Stimulated activated CD4-positive, alpha-beta T cell treated with anti-CD3 and anti-CD28 coated beads, Interleukin-1b, Interleukin-23, amount 100 ng/mL, for 1 hour (primary cell): Measurements from ENCODE around the gene EVX1.

Experiments used
- DNase-seq, 2 donors: peaks; one replicate each; pipeline ENCODE4 v3.0.0-alpha.2; 2020; ENCODE audit warnings: low read depth in 2 of 2

The EVX1 gene

DNA sequence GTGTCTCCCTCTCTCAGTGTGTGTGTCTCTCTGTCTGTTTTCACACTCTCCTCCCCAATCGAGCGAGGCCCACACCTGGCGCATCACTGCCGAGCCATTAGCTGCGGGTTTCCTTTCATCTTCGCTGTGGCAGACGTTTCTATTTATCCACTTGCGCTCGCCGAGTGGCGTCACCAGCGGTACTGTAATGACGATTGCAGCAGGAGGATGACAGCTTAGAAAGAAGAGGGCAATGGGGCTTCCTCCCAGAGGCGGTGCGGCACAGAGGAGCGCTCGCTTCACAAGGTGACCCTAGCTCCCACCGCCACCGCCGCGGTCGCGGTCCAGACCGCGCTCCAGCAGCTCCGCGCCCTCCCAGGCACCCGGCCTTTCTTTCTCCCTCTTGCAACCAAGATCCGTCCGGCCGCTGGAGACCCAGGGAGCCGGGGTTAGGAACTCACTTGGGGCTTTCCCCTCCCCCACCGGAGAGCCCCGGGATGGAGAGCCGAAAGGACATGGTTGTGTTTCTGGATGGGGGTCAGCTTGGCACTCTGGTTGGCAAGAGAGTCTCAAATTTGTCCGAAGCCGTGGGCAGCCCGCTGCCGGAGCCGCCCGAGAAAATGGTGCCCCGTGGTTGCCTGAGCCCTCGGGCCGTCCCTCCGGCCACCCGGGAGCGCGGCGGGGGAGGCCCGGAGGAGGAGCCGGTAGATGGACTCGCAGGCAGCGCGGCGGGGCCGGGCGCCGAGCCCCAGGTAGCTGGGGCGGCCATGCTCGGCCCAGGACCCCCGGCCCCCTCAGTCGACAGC is at the start of gene EVX1:
TSS of gene EVX1 (plus strand) at position 248 of the 785 bp plus-strand sequence. CDS start at position 477, 229 bp downstream.
- DNase-seq: no peak

DNA sequence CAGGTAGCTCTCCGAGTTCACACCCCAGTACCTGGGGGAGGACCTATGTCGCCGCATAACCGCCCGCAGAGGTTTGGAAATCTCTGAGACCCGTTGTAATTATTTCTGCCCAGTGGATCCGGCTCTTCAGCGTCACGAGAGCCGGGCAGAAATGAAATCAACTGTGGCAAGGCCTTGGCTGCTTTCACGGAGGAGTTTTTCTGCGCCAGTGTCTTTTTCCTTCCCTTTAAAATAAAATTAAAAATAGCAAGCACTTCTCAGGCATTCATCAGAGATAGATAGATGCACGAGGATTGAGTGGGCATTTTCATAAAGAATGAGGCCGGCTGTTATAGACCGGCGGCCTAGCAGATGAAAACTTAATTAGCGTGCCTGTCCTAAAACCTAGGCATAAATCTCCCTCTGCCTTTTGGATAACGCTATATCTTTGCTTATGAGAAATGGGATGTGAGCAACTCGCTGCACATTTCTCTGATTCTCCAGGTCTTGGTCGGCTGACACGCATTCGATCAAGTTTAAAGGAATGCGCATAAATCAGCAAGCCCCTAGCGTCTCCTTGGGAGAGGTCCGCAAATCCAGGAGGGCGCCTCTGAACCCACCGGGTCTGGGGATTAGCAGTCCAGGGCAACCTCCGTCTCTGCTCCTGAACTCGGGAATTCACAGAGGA is 49.1 kb upstream of the EVX1 start:
- no peak for DNase-seq

DNA sequence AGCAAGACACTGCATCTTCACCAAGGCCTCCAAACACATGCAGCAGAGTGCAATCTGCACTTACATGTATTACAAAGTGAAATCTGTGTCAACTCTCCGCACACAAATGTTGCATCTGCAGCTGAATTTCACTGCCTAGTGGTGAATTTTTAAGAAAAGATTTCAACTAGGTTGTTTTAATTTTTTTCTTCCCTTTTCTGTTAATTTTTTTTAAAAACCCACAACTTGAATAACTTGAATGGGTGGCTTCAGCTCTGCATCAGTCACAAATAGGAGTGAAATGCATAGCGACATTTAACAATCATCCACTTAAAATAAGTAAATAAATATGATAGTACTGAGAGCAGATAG is 48.6 kb upstream of the EVX1 start:
- DNase-seq: no peak

DNA sequence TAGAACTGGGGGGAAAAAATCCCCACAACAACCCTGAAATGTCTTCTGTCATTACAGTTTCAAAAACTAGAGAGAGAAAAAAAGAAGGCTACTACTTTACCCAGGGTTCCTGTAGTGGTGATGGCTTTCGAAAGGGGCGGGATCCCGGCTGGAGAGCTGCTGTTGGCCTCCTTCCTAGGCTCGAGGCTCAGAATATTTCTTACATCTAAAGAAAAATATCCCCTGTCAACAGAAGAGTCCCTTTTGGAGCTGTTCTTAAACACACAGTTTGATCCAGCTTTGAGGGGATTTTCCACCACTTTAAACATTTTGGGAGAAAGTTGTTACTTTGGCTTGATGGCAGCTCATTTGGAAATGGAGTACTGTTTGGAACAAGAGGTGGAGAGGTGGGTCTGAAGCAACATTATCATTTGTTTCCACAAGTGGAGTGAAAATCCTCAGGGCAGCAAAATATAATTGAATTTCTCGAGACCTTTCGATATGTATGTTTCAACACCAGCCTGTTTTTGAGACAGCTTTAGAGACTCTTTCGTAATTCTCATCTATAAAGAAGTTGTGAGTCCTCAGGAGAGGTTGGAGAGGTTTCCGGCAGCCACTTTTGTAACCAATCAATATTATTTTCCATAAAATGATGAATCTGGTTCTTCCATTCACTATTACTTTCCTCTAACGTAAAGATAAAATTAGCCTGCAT is 47.8 kb upstream of the EVX1 start:
- no peak for DNase-seq

DNA sequence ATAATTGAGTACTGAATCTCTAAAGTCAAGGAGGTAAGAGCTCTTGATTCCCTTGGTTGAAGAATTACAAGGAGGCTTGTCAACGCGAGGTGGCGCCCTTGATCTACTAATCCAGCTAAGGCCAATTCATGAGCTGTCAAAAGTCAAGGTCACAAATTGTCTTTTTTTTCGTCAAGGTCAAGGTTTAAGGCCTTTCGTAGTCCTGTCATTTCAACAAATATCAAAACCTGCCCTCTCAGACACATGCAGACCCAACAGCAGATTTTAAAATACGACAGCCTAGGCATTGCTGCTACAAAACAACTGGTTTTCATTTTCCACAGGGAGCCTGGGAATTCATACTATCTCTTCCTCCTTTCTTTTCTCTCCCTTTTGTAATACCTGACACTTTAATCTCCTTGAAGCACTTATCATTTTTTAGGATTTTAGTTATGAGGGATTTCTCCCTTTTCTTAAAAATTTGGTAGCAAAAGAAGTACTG is 46.3 kb upstream of the EVX1 start:
- peak; percentile 63 to 83 for DNase-seq

DNA sequence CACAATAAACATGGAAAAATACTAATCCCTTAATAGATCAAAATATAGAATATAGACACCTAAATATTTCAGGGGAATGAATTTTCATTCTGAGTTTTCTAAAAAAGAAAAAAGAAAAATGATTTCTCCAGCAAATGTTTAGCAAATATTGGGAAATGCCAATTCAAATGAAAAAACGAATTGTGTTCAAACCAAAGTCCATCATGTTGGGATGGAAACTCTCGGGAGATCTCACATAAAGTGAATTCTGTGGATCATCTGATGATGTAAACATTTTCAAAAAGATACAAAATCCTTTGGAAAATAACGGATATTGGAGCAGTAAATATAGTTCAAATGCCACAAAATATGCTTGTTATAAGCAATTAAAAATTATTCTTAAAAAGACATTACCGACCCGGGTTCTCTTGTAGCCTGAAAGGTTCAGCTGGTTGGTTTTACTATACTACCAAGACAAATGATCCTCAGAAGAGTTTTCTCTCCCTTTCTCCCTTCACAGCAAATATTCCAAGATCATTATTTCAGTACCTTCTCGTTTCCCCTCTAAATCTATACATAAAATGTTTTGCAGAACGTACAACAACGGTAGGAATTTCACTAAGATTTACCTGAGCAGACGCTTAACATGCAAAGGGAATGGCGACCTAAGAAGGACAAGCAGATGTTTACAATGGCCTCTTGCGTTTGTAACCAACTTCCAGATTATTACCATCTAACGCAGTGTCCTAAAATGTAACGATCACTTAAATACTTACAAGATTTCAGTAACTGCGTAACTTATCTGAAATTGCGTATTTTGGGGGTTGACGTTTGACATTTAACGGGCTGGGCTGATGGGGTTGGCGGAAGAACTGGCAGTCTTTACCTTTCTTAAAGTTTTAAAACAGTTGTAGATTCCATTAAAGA is 45.2 kb upstream of the EVX1 start:
- no peak for DNase-seq

DNA sequence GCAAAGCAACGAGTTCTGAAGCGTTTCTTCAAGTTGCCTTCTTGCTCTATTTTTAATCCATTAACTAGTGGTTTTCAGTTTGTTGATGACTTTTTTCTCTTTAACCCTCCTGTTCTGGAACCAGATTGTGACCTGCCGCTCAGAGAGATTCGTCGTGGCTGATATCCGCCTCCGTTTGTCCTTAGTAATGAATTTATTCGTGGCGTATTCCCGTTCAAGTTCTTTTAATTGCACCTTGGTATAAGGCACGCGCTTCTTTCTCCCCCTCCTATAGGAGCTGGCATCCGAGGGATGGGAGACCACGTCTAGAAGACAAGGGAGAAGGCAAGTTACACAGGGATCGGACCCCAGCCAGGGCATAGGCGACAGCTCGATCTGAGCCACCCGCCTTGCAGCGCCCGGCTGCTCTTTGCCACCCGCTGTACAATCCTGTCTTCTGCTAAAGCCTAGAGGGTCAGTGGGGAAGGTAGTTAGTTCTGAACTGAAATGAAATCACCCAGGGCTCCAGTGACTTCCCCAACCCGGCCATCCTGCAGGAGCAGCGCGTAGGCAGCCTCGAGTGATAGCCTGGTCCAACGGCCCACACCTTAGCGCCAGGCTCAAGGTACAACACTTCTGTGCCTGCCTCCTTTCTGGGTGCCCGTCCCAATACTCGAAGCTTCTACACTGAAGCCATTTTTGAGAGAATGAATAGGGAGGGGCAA is 44.3 kb upstream of the EVX1 start:
- no peak for DNase-seq

DNA sequence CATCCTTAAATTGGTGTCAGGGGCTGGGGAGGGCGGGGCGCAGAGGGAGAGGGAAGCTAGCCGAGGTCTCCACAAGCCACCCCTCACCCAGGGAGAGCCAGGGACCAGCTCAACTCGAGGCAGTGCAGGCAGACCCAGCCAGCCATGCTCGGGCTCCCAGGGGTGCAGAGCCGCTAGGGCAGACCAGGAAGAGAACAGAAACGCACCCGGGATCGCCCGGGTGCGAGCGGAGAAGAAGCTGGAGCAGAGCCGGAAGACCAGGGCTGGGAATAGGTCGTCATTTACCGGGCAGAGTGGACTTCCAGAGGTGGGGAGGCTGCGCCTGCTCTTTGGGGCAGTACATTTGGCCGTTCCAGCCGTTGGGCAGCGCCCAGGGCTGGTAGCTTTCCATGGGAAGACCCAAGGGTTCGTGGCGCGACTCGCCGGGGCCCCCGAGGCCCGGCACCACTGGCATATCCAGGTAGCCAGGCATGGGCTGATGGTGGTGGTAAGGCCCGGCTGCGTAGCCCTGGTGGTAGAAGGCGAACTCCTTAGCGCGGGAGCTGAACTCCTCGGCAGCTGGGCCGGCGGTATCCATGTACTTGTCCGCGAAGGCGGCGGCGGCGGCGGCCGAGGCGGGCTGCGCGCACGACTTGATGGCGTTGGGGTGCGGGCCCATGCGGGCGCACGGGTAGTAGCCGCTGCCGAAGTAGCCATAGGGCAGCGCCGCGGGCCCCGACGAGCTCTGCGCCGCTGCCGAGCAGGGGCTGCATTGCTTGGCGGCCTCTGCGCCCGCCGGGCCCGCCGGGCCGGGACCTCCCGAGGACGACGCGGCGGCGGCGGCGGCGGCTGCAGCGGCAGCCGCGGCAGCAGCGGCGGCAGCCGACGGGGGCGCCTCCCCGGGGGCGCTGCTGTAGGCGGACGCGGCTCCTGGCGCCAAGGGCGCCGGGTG is 43.5 kb upstream of the EVX1 start:
- DNase-seq: no peak

DNA sequence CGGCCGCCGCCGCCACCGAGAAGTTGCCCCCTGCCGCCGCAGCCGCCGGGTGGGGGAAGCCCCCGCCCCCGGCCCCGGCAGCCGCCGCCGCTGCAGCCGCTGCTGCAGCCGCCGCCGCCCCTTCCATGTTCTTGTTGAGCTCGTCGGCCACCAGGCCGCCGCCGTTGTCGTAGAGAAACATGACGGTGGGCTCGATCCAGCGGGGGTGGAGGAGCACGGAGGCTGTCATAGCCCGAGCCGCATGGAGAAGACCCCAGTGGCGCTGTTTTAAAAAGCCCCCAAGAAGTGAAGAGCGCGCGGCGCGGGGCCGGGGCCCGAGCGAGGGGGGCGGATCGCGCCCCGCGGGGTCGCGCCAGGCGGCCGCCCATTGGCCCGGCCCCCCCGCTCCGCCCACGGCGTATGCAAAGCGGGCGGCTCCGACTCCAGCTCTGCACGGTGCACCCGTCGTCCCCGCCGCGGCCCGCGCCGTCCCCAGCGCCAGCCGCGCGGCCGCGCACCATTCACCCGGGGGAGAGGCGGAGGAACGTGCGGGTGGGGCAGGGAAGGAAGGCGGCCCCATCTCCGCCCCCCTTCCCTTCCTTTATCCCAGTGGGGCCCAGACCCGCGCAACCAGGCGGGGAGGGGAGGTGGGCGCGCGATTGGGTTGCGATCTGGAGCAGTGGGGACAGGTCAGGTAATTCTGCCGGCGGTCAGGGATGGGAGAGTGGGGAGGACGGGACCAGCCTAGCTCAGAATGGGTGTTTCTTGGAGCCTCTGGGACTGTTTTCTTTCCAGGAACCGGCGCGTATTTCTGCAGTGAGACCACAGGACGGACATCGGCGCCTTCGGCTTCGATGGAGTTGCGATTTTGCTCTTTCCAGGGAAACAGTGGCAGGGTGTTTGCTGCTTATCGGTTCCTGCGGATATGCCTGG is 42.5 kb upstream of the EVX1 start, which contains the start of gene HOXA13:
TSS of gene HOXA13 (minus strand) at position 243 of the 912 bp plus-strand sequence. CDS start at position 229, 14 bp downstream.
- no peak for DNase-seq

DNA sequence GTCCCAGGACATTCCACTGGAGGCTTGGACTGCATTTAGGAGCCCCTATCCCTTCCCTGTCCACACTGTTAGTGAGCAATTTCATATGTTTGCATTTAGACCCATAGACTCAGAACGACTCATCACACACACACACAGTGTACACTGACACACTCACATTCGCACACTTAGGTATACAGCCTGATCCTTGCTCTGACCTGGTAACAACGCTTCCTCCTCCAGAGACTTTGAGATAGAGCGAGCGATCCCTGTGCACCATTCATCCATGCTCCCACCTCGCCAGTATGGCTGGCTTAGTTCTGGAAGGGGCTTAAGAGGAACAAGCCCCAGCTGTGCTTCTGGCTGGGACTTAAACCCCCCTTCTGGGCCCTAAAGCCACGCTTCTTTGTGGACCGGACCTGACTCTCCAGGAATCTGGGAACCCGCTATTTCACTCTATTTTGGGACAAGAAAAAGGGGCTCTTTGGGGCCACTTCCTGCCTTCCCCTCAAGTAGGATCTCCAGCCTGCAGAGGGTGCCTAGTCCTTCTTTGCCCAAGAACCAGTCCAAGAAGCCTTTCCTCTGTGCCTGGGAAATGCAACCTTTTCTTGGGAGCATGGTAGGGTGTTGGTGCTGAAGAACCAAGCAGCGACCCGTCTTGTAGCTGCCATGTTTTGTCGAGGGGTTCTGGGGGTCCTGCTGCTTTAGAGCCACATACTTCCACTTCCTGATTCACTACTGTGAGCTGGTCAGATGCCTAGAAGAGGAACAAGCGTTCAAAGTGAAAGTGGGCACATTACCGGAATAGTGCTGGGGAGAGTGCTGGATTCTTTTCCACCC is 41.6 kb upstream of the EVX1 start:
- DNase-seq: no peak

DNA sequence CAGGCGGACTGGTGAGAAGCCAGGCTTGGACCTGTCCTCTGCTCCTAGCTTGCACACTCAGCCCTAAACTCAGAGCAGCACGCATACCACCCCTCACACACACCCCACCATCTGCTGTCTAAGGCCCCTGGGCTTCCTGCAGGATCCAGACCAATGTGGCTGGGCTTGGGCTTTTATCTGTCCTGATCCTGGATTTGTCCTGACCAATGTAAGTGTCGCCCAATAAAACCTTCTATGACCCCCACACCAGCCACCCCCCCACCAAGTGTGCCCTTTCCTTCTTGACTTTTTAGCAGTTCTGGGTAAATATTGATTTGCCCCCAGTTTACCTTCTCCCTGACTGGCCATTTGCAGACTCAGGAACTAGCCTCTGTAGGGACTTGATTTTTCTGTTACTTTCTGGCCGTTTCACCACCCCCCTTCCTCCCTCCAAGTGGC is 41.0 kb upstream of the EVX1 start:
- DNase-seq: no peak

DNA sequence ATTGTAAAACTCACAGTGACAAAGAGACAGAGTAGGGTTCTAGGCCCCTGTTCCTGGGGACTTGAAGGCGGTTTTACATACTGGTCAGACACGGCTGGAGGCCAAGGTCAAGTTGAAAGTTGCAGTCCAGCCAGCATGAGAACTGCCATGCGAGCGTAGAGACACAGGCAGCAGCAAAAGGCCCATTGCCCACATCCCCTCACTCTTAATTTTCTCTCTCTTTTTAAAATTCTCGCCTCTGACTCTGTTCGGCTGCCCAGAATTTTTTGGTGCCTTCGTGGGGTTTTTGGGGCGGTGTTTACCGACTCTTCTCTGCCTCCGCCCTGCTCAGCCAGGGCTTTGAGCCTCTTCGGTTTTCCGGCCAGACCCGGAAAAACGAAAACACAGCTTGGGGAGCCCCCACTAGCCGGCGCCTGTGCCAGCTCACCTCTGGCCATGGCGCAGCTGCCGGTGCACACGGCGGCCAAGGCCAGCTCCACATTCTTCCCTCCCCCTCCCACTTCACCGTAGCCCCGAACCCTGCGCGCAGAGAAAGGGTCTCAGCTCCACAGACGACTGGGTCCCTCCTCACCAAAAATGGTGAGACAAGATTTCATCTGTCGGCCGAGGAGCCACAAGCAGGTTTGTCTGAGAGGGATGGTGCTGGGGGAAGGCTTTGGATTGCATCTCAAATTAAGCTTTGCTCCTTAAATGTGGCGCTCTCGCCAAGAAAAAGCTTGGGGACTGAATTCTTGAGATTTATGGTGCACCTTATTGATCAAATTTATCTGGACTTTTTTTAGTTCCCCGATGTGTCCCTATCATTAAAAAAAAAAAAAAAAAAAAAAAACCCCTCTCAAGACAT is 40.4 kb upstream of the EVX1 start:
- no peak for DNase-seq

DNA sequence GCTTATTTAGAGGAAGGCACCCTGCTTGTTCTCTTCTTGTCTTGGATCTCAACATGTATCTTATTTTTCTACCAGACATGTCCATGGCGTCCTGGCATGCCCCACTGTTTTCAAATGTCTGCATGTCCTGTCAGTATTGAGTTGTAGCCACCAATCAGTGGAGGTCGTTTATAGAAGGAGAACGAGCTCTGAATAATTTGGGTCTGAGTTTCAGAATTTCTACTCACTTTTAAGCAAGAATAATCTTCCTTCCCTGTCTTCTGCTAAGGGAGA is 39.8 kb upstream of the EVX1 start:
- no peak for DNase-seq

DNA sequence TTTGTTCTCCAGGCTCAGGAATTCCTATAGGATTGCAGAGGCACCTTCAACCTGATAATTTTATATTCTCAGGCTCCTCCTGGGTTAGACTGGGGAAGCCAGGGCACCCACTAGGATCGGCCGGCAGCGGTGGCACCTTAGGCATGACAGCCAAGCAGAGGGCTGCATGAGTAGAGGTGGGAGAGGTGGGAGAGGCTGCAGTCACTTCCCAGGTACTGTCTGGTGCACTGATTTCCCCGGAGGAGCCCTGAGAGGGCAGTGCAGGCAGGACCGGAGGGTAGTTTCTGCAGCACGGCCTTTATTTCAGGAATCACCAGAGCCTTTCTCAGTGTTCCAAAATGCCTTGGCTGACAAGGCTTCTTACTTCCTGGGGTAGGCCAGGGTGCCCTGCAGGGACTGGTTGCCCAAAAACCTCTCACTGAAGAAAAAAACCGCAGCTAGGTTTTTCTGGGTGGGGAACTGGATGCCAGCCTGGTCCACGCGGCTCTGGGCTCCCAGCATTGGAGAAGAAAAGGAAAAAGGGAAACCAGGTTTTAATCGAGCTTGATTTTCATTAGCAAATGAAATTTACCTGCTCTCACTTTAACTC is 39.1 kb upstream of the EVX1 start:
- DNase-seq: no peak

DNA sequence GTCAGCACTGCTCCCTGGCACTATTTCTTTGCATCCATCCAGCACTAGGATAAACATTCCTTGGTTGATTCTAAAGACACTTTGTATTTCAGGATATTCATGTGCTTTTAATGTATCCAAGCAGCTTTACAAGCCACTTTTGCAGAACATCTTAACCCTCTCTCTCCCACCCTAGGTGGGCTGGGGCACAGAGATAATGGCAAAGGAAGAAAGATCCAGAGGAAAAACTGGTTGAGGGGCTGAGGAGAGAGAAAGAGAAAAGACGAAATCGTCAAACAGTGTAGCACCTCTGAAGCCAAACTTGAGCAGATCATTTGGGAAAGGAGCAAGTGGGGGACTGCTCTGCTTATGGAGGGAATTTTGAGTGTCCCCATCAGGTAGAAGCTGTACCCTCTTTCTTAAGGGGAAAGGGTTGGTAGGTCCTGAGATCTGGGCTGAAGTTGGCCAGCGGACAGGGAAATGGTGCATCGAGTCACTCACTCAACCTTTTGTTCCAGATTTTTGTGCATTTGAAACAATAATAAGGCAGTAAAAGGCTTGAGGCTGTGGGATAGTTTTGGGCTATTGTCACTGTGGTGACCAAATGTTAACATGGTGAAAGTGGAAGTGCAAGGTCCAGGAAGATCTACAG is 38.5 kb upstream of the EVX1 start:
- DNase-seq: no peak

DNA sequence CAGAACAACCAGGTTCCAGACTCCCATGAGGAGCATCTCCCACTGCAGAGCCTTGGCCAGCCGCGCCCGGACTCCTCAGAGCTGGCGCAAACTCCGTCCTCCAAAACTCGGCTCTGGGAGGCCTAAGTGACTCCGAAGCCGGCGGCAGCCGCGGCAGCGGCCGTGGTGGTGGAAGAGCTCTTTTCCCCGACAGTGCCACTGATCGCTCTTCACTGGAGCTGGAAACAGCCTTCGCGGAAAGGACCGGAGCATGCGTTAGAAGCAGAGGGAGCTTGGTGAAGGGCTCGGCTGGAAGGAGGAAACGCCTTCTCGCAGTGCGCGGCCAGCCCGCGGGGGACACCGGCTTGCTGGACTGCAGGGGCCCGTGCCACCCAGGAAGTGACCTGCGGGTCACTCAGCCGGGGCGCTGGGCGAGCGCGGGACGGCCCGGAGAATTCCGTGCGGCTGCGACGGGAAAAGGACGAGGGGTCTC is 37.7 kb upstream of the EVX1 start:
- DNase-seq: no peak
